NT2/D1 (cell line): Measurements from ENCODE around the gene GOLGA6C.

Experiments used
- SUZ12 ChIP-seq: IDR thresholded peaks from 2 replicates; pipeline ENCODE4 v1.6.1; 2011; ENCODE audit not compliant: insufficient read length, insufficient read depth; ENCODE audit errors: extremely low read depth
- ZNF274 ChIP-seq: IDR thresholded peaks from 2 replicates; pipeline ENCODE4 v1.6.1; 2011; ENCODE audit warnings: mild to moderate bottlenecking, low read depth, low read length

- TF ChIP-seq ZNF274, result no peak
- TF ChIP-seq SUZ12, result no peak
Observed at GRCh38 chr15:75209289-75209676, 48.9 kb upstream of the GOLGA6C start.
